ENCODE results near the gene AAK1.

GRCh38 chr2:69576880-69577279 is 66.7 kb downstream of the AAK1 start:
- TF ChIP-seq CTCF (IDR thresholded peaks at IDR 0.05) (no peak), RFX5 (IDR thresholded peaks at IDR 0.05; ENCODE audit: low read length) (no peak), ZBTB33 (IDR thresholded peaks at IDR 0.05; ENCODE audit: borderline replicate concordance, low read depth) (no peak), GABPA (IDR thresholded peaks at IDR 0.05; ENCODE audit: low read depth) (no peak), GATA2 (CRISPR knock-in tag; IDR thresholded peaks at IDR 0.05) (no peak), REST (IDR thresholded peaks at IDR 0.05; ENCODE audit: low read depth, low read length) (no peak), USF2 (IDR thresholded peaks at IDR 0.05; ENCODE audit: borderline replicate concordance, low read depth, low read length) (no peak), EP300 (IDR thresholded peaks at IDR 0.05; ENCODE audit: borderline replicate concordance in 1 of 2, low read depth in 1 of 2, low read length in 1 of 2) (no peak)
